HG03097 (cell line): ENCODE results near the gene HRH1.
A peak's percentile ranks its signal among the peaks of the same experiment; 100 is the strongest.

Source experiments
- ATAC-seq: cut with Tn5 transposase; IDR thresholded peaks from one replicate; pipeline ENCODE4 v1.9.1; 2021; ENCODE audit not compliant: unreplicated experiment, low FRiP score

HRH1 gene

DNA sequence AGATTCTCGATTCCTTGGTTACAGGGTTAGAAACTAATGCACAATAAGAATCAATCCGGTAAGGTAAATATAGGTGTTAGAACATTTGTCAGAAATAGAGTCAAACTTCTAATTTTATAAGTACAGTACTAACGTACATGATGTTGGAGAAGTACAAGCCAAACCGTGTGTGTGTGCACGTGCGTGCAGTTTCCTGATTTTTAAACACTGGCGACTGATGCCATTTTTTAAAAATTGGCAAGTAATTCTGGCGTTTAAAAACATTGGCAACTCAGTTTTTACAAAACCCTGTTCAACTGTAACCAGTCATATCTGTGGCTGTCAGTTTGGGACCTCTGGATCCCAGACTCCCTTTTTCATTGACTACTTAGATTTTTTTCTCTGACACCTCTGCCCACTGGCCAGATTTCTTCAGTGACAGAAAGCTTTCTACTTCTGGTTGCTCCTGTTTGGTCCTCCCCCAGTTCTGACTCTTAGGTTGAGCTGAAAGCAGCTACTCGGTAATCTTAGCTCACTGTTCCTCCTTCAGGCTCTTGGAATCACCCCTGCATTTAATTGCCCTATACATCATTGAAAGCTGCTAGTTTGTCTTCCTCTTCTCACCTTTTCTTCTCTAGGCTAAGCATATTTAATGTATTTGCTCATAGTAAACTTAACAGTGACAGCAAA, 118.7 kb downstream of the HRH1 start:
- no peak for ATAC-seq

DNA sequence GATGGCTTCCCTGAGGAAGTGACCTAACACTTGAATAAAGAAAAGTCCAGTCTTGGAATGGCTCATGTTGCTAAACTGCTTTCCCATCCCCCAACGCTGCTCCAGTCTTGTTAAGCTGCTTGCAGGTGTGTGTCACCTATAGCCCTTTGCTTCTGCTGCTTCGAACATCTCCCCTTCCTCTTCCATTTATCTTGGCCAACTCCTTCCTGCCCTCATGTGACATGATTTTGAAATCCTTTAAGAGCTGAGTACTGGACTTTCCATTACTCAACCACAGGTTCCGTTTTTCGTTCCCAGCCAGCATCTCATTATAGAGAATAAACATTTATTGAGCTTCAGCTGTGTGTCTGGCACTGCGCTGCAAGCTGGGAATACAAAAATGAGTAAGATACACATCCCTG, 119.6 kb downstream of the HRH1 start:
- no peak for ATAC-seq

DNA sequence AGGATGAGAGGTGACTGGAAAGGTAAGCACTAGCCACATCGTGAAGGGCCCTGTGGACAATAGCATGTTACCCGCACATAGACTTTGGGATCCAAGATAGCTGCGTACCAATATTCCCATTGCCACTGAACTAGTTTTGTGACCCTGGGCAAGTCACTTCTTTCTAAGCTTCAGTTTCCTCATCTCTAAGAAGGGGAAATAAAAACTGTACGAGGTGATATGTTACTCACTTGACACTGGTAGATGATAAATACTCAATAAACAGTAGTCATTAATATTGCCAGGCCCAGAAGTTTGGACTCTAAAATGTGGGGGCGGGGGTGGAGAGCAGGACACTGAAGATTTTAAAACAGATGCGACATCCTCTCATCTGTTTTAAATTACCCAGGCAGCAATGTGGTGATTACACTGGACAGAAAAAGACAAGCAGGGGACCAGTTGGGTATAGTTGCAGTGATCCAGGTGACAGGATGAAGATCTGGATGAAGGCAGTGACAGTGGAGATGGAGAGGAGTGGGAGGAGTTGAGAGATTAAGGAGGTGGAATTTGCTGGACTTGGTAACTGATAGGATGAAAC, 120.4 kb downstream of the HRH1 start:
- no peak for ATAC-seq

DNA sequence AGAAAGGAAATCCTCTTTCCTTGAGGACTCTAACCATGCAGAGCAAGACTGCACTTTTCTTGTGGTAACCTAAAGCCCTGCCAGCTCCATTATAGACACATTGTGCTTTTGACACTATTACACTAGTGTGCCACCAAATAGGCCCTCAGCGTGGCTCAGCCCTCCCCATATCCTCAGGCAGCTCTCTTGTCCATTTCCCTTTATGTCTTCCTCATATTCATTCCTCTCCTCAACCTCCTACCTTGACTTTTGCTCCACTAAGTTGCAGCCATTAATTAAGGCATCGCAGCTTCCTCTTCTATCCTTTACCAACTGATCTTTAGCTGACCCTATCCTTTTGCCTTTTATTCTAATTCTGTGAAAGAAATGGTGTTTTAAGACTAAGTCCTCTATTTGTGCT, 121.6 kb downstream of the HRH1 start:
- no peak for ATAC-seq

DNA sequence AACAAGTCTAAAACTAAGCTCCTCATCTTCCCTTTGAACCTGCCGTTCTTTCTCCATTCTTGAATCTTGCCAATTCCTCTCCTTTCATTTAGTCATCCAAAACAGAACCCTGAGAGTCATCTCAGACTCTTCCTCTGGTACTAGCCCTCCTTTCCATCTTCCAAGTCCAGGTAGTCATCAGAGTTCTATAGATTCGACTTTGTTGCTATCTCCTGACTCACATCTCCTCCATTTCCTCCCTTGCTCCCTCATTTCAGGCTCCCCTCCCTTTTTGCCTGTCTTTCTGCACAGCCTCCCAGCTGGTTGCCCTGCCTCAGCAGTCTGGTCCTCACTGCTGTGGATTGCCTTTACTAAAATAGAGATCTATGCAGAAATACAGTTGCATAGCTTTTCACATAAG, 122.6 kb downstream of the HRH1 start:
- no peak for ATAC-seq

DNA sequence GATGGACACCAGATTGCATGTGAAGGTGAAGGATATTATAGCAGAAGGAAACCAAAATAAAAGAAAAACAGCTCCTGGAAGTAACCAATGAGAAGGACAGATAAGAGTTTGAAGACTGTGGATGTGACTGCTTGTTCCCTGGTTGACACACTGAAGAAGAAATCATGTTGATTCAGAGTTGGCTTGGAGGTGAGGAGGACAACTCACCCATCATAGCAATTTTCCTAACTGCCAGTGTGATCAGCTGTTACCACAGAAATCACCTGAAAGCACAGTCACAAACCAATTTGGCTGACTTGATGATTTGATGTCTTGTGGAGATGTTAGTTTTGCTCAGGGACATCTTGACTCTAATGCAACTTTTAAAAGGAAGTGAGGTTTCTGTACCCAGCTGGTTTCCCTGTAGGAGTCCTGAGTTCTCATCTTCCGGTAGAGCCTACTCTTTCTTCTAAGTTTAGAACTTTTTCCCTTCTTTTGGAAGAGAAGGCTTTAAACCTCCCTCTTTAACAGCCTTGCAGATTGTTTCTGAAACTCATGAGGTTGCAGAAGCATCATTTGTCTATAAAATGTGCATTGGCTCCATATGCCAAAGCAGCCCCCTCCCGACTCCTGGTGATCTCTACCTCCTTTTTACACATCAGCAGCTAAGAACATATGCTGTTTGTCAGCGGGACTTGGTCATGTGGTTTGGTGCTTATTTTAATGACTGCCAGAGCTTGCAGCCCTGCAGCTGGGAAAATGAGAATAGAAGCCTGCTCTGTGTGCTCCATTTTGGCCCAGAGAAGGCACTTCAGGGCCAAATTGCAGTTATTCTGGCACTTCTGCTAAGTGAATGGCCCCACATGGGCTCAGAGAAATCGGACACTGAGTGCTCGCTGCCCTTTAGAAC, 128.2 kb downstream of the HRH1 start:
- ATAC-seq, result no peak

DNA sequence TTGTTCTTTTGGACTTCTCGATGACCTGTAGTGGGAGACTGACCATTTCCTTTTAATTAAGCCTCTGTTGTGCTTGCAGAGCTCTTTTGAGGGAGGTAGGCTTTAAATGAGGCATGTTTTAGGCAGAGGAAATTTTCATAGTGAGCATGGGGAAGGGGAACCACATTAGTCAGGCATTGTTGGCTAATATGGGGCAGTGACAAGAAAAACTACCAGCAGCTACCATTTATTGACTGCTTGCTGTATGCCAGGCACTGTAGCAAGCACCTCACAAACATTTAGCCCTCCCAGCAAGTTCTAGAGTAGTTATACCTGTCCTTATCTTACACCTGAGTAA, 128.8 kb downstream of the HRH1 start:
- no peak for ATAC-seq

DNA sequence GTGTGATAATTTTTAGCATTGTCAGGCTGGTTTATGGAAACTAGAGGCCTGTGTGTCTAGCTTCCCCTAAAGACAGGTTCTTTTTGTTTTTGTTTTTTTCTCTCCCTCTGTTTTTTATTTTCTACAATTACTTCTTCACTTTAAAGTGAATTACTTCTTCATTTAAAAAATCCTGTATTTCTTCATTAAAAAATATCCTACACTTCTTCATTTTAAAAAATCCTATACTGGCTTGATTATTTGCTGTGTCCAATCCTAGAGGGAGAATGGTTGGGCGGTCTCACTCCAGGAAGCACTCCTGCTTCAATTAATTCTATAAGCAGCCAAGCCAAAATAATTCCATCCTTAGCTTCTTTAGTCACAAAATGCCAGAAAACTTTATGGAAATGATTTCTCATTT, 129.7 kb downstream of the HRH1 start:
- ATAC-seq, result no peak

DNA sequence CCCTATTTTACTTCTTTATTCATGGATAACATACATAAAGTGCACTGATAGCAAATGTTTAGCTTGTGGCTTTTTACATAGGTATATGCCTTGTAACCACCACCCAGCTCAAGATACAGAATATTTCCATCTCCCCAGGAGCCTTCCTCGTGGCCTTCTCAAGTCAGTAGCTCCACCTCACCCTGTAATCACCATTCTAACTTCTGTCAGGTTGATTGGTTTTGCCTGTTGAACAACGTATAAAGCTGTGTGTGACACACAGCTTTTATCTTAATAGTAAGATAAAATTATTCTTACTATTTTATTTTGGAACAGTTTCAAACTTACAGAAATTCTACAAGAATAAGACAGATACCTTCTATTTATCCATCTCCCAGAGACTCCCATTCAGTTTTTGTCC, 131.2 kb downstream of the HRH1 start:
- ATAC-seq, result no peak

DNA sequence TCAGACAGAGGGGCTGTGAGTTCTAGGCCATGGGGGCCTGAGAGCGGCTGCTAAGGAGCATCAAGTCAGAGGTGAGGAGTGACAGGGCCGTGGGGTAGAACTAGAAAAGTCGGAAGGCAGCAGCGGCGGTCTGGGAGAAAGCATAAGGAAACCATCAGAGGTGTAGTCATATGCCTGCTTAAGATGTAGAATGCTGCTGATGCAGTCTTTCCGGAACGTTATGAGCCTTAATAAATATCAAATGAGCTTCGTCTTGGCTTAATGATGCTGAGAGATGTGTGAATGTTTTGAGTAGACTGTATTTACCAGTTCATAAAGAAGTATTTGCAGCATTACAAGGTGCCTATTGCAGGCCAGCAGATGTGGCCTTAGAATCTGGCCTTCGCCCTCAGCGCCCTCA, 133.1 kb downstream of the HRH1 start:
- no peak for ATAC-seq

DNA sequence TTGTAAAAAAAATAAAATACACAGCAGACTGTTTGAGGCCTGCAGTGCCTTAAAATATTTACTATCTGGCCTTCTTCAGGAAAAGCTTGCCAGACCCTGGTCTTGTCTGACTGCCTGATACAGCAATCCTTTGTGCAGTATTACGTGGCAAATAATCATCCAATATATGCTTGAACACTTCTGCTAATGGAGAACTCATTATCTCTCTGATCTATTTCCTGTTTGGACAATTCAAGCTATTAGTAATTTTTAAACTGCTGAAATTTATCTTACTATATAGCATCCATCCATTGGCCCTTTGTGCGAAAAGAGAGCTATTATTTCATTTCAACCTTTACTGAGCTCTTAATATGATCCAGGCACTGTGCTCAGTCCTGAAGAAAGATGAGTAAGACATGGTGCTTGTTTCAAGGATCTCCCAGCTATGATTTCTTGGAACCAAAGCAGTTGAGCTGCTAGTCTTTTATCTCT, 133.8 kb downstream of the HRH1 start:
- no peak for ATAC-seq

DNA sequence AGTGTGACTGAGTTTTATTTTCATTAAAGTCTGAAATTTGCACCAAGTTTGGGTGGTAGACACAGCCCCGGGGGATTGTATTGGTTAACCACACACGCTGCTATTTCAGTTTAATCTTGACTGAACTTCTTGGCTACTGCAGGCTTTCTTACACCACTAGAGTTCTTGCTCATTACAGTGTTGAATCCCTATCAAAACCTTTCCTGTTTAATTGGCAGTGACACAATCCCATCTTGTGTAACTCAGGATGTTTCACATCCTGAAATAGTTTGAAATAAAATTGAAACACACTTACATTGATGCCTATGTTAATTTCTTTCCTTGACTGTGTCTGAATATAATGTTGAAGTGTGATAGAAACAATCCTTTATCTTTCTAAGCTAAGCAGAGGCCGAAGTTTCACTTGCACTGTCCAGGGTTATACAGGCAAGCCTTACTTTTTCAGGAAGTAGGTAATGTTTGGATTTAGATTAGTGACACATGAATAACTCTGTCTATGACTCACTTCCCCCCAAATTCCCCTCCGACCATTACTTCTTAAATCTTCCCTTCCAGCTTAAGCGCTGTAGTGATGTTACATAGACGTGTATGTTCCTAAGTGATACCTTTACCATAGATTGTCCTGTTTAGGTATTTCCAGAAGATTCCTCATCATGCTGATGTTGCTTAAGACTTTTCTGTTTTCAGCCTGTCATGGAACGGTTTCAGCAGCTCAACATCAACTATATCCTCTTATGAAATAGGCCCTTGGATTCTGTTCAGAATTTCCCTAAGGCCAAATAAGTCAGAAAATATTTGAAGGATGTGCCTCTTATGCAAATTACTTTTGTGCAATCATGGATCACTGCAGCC, 134.7 kb downstream of the HRH1 start:
- ATAC-seq, result peak; percentile 55

DNA sequence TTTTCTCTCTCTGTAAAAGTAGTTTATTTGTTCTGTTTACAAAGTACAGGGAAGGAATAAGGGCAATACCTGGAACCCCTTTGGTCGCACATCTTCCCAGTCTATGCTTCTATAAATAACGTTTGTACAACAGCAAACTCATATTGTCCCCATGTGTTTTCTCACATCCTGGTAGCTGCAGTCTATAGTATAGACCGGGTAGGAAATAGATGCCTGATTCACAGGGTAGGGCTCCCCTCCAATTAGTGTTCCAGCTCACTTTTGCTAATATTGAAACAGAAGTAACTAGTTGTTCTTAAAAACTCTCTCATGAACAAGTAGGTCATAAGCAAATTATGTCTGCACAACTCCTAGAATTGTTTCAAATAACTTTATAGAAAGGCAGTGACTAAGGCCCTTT, 135.6 kb downstream of the HRH1 start:
- no peak for ATAC-seq

DNA sequence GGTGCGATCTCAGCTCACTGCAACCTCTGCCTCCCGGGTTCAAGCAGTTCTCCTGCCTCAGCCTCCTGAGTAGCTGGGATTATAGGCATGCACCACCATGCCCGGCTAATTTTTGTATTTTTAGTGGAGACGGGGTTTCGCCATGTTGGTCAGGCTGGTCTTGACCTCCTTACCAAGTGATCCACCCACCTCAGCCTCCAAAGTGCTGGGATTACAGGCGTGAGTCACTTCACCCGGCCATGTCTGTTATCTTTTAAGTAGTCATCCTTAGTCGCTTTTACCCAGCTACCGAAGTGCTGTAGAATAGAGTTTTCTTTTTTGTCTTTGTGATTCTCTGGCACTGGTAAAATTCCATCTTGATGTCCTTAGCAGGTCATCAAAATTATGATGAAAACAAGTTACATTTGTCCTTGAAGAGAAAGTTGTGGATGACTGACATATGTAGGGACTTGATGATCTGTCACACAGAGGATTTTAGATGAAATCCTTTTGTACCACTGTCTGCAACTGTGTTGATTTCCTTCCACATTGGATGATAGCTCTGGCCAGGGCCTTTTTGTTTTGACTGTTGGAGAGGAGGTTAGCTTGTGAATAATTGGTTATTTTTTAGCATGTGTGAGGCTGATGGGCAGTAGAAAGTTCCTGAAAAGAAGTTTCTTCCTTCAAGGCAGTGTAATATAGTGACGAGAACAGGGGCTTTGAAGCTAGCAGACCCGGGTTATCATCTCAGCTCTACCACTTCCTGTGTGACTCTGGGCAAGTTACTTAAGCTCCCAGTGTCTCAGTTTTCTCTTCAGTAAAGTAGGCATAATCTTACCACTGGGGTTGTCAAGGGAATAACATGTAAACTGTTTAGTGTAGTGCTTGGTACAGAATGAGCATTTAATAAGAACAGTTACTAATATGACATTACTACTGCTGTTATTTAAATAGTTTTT, 136.7 kb downstream of the HRH1 start:
- ATAC-seq, result no peak

DNA sequence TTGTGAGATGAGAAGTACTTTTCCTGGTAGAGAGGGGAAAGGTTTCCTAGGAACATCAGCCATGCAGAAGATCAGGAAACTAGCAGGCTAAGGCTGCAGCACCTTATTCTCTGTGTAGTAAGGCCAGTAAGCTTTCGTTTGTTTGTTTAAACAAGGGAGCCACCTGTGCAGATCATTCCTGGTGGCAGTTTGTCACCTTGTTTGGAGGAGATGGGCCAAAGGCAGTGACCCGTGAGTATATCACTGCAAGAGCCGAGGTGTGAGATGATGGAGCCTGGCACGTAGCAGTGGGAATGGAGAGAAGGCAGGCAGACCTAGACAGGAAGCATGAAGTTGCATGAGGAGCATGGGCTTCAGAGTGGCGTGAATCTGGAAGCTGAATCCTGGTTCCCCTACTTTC, 137.5 kb downstream of the HRH1 start:
- ATAC-seq, result no peak

DNA sequence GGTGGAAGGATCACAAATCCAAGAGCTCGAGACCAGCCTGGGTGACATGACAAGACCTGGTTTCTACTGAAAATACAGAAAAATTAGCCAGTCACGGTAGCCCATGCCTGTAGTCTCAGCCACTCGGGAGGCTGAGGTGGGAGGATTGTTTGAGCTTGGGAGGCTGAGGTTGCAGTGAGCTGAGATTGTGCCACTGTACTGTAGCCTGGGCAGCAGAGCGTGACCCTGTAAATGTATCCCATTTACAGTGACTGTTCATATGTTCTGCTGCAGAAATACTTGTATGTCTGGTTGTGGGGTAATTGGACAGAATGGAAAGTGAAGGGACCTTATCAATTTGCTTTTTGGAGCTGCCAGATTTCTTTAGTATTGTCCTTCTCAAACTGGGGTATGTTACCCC, 142.8 kb downstream of the HRH1 start:
- ATAC-seq, result no peak

DNA sequence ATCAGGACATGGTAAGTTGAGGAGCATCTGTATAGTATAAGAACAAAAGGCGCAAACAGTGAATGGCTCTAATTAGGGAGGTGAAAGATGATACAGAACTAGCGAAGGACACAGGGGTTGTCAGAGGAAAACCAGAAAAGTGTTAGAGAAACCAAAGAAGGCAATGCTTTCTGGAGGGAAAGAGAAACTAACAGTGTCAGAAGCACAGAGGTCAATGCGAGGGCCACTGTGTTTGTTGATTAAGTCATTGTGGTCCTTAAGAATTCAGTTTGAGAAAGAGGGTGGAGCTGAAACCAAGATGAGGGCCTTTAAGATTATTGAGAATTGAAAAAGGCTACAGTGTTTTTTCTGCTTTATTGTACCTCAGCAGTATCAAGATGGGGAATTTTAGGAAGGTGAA, 146.7 kb downstream of the HRH1 start:
- peak; percentile 87 for ATAC-seq

DNA sequence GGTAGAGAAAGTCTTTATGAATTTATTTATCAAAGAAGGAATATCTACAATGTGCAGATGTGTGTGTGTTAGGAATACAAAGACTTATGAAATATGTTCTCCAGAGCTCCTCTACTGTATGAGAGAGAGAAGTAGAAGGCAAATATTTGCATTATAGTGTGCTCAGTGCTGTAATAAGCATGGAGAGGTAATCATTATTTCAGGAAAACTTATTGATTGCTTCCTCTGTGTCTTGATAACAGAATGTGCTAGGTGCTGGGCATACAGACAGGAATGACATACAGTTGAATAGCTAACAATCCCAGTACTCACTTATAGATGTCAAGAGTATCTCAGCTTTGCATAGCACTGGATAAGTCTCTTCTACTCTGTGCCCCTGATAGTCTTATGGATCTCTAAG, 148.2 kb downstream of the HRH1 start:
- no peak for ATAC-seq

DNA sequence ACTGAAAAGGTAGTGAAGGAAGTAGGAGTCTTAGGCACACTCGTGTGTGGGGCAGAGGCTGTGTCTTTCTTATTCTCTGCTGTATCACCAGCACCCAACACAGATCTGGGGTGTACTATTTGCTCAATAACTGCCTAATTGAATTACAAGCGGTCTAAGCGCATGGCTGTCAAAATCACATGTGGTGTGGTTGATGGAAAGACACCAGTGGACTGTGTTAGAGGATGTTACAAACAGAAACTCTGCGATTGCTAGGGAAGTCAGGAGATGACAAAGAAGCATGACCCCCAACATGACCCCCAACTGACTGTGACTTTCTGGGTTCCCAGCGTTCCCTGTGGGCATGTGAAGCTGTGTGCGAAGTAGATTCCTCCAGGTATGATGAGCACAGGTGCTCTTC, 149.9 kb downstream of the HRH1 start:
- ATAC-seq, result no peak

DNA sequence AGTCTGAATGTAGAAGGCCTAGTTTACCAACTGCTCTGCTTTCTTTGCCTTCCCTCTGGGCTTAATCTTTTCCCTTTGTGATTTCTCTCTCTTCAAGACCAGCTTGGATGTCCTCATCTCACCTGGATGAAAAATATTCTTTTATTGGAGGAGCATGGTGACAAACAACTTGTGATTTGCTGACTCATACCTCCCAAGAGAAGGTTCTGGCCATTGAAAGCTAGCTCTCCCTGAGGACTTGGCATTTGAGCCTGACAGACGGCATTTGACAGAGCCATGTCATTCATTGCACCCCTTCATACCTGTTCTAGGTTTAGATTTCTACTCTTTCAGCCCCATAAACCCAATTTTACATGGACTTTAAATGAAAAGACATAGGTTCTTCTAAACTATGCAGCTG, 151.2 kb downstream of the HRH1 start:
- no peak for ATAC-seq
